Fibroblast of the aortic adventitia (primary cell): ENCODE results near the gene WDR86. TPM values are rescaled to one million over a fixed set of nuclear protein-coding genes. Genes with fewer than 3 reads are reported as not detected.

Experiments used
- DNase-seq: peaks from one replicate; pipeline ENCODE4 v3.0.0-alpha.2; 2010; ENCODE audit warnings: low read depth
- H3K4me3 ChIP-seq: 2 replicates; pipeline ENCODE4 v1.5.1; 2011; ENCODE audit warnings: low read depth, mild to moderate bottlenecking, control low read depth, low read length, moderate library complexity
- total RNA-seq: library from RNA; depleted of rRNA; stranded (reverse); fragments of >200 nt; gene quantifications from 2 replicates; pipeline ENCODE4 v1.2.3, GENCODE V29; 2012; ENCODE audit warnings: low replicate concordance
- TF ChIP-seq, protein P1 (sequence below): IDR thresholded peaks from 2 replicates; pipeline ENCODE4 v1.5.1; 2011; ENCODE audit warnings: mild to moderate bottlenecking, low read length, control low read depth, inconsistent platforms; ENCODE audit not compliant: insufficient read depth

The WDR86 gene
- total RNA-seq, 1 donor = 0.45 TPM

GRCh38 chr7:151427705-151428377, 18.0 kb upstream of the WDR86 start:
- DNase-seq = no peak
- TF ChIP-seq, protein P1, sequence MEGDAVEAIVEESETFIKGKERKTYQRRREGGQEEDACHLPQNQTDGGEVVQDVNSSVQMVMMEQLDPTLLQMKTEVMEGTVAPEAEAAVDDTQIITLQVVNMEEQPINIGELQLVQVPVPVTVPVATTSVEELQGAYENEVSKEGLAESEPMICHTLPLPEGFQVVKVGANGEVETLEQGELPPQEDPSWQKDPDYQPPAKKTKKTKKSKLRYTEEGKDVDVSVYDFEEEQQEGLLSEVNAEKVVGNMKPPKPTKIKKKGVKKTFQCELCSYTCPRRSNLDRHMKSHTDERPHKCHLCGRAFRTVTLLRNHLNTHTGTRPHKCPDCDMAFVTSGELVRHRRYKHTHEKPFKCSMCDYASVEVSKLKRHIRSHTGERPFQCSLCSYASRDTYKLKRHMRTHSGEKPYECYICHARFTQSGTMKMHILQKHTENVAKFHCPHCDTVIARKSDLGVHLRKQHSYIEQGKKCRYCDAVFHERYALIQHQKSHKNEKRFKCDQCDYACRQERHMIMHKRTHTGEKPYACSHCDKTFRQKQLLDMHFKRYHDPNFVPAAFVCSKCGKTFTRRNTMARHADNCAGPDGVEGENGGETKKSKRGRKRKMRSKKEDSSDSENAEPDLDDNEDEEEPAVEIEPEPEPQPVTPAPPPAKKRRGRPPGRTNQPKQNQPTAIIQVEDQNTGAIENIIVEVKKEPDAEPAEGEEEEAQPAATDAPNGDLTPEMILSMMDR = no peak
- H3K4me3 ChIP-seq = no peak overlapping the region

DNA sequence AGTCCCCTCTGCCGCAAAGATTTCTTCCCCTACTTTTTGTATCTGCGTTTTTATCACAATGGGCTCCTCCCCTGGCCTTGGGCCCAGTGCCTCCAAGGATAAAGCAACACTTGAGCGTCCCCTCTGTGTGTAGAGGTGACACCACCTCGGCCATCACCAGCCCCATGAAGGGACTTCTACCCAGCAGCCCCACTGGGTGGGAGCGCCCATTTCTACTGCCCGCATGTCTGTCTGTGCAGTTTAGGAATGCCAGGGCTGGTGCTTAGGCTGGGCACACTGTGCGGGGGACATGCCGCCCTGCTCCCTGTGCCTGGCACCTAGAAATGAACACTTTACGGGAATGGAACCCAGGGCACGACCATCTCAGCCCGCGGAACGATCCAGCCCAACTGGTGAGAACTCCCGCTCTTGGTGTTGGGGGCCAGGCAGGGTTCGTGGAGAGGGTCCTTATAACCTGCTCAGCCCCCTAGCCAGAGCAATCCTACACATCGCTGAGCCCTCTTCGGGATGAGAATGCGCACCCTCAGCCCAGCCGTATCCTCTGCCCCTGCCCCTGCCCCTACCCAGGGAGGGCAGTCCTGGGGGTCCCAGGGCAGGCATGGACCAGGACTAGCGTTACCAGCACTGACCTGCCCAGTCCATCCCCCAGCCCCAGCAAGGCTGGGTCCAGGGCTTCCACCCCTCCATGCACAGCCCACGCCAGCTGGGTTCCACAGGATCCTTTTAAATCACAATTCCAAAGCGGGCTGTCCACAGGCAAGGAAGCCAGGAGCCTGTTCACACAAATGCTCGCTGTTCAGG, 17.3 kb upstream of the WDR86 start:
- no peak for DNase-seq
- H3K4me3 ChIP-seq = no peak overlapping the region
- TF ChIP-seq, protein P1 = no peak

DNA sequence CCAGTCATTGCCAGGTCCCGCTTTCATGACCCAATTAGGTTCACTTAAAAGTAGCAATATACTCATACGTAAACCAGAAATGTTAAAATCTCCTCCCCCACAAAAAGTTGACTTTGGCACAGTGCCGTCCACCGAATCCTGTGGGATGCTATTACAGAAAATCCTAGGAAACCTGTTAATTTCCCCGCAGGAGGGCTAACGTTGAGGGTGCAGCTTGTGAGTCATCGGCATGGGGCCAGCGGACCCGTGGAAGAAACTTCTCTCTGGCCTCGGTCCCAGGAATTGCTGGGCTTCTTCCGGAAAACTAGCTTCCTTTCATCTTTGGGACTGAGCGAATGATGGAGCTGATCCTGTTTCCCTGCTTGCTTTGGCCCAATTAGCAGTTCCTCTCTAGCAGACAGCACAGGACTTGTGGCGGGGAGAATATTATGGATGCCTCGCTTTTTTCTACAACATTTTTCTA, 16.6 kb upstream of the WDR86 start:
- H3K4me3 ChIP-seq = no peak overlapping the region
- DNase-seq = peak; percentile 95
- TF ChIP-seq, protein P1 = no peak

DNA sequence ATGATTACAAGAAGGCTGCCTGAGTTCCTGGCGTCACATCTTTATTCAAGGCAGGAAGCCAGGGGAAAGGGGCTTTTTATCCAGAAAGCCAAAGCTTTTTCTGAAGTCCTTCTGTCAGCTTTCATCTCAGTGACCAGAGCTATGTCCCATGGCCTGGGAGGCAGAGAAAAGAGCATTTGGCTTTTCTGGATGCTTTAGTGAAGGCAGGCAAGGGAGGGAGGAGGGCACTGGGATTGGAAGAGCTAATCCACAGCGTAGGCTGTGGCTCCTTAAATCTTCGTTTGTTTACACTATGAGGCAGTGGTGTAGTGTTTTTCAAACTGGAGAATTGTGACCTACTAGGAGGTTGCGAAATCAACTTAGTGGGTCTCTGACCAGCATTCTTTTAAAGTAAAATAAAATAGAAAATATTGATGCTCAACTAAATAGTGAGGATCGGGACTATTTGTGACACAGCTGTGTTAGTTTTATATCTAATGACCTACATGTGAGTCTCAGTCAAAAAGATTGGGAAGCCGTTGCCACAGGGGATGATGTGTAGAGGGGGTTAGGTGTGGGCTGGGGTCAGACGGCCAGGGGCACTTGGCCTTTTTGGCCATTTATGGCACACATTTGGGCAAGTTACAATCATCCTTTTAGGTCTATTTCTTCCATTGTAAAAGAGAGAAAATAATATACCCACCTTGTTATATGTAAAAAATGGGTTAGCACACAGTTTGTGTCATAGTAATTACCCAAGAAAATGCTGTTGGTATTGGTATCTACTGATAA, 16.0 kb upstream of the WDR86 start:
- TF ChIP-seq, protein P1 = no peak
- peak; percentile 83 for DNase-seq
- no peak overlapping the region for H3K4me3 ChIP-seq

- H3K4me3 ChIP-seq = no peak overlapping the region
- peak; percentile 58 for DNase-seq
- TF ChIP-seq, protein P1 = no peak
These were observed 15.0 kb upstream of the WDR86 start for GRCh38 chr7:151424799-151425198.

DNA sequence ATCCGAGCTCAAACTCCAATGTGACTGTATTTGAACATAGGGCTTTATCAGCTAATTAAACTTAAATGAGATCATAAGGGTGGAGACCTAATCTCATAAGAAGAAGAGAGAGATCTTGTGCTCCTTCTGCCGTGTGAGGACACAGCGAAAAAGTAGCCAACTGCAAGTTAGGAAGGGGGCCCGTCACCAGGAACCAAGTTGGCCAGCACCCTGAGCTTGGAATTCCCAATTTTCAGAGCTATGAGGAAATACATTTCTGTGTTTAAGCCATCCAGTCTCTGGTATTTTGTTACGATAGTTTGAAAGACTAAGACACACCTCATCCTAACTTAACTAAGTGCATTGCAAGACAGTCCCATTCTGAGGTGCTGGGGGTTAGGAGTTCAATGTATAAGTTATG, 14.1 kb upstream of the WDR86 start:
- H3K4me3 ChIP-seq = no peak overlapping the region
- TF ChIP-seq, protein P1 = no peak
- DNase-seq = peak; percentile 59
